AG04450 (cell line): ENCODE measurements around the gene USP12. TPM values are rescaled to one million over a fixed set of nuclear protein-coding genes. Genes with fewer than 3 reads are reported as not detected.

Experiments
- CTCF ChIA-PET: fragments of 300-600, 350-600 bp; formaldehyde crosslinking; extraction: SDS; loops from one replicate; lab custom pipeline; 2022; ENCODE audit warnings: antibody characterized with exemption, inconsistent platforms; lab: Charles Lee
- POLR2A ChIA-PET: fragments of 350-600 bp; formaldehyde crosslinking; extraction: SDS; loops from one replicate; lab custom pipeline; 2021; ENCODE audit warnings: antibody characterized with exemption, inconsistent platforms; lab: Yijun Ruan, JAX
- DNase-seq: peaks from one replicate; pipeline ENCODE4 v3.0.0-alpha.2; 2011; ENCODE audit warnings: low read depth, low spot score
- H3K27ac ChIP-seq: one replicate; pipeline ENCODE4 v1.5.1; 2012; ENCODE audit warnings: low read depth, low read length, control low read depth
- H3K27me3 ChIP-seq: one replicate; pipeline ENCODE4 v1.6.0; 2012; ENCODE audit warnings: low read length; ENCODE audit not compliant: control insufficient read depth, insufficient read depth
- H3K4me3 ChIP-seq: 2 replicates; pipeline ENCODE4 v1.5.1; 2011; ENCODE audit warnings: mild to moderate bottlenecking, low read depth, low read length, control low read depth
- H3K9me3 ChIP-seq: 2 replicates; pipeline ENCODE4 v1.5.1; 2012; ENCODE audit warnings: low read length; ENCODE audit not compliant: control insufficient read depth, insufficient read depth
- CTCF ChIP-seq: IDR thresholded peaks from 2 replicates; pipeline ENCODE4 v1.5.1; 2011; ENCODE audit warnings: low read depth, low read length, control low read depth, inconsistent platforms
- polyA plus RNA-seq: library from polyadenylated mRNA; depleted of rRNA; stranded (reverse); fragments of >200 nt; gene quantifications from 2 replicates; pipeline ENCODE4 v1.2.3, GENCODE V29; 2011

The USP12 gene
- polyA plus RNA-seq, 1 experiment = 18.0 TPM

GRCh38 chr13:27053902-27054595 is 117.6 kb downstream of the USP12 start:
- no peaks in the 10 kb centered on the region for H3K9me3 ChIP-seq
- H3K27me3 ChIP-seq = no peaks in the 10 kb centered on the region
- DNase-seq = peak; percentile 43
- no peak overlapping the region for H3K4me3 ChIP-seq
- ChIA-PET POLR2A (interaction anchor here (0.6 to 0.8 kb wide), 3 partner anchors 11 to 57 kb away, joined by 3 to 4 read pairs (median 4); no protein-coding TSS in a partner anchor), CTCF (no interaction called here)
- peak overlapping the region; percentile 48 for H3K27ac ChIP-seq
- no peak for TF ChIP-seq CTCF

- H3K27ac ChIP-seq = no peak overlapping the region
- H3K4me3 ChIP-seq = no peak overlapping the region
- TF ChIP-seq CTCF = no peak
- no peaks in the 10 kb centered on the region for H3K27me3 ChIP-seq
- POLR2A ChIA-PET = interaction anchor here (0.6 to 0.8 kb wide), 3 partner anchors 10 to 31 kb away, joined by 3 to 8 read pairs (median 4); no protein-coding TSS in a partner anchor
- DNase-seq = no peak
- H3K9me3 ChIP-seq = no peaks in the 10 kb centered on the region
- CTCF ChIA-PET = no interaction called here
Observed at GRCh38 chr13:27053210-27053884, 118.3 kb downstream of the USP12 start.

GRCh38 chr13:27052551-27053208 is 118.9 kb downstream of the USP12 start:
- ChIA-PET POLR2A (no interaction called here), CTCF (no interaction called here)
- no peak overlapping the region for H3K4me3 ChIP-seq

GRCh38 chr13:27047081-27047480 is 124.5 kb downstream of the USP12 start:
- Histone ChIP-seq H3K27ac (no peak overlapping the region), H3K27me3 (no peaks in the 10 kb centered on the region), H3K4me3 (no peak overlapping the region), H3K9me3 (no peaks in the 10 kb centered on the region; the same call in 1 of the 2 replicates)
- TF ChIP-seq CTCF = no peak
- DNase-seq = no peak
- ChIA-PET POLR2A (no interaction called here), CTCF (no interaction called here)

More at GRCh38 chr13:27052551-27053208, 118.9 kb downstream of the USP12 start:
- no peaks in the 10 kb centered on the region for H3K9me3 ChIP-seq
- TF ChIP-seq CTCF = no peak
- no peak for DNase-seq
- no peak overlapping the region for H3K27ac ChIP-seq
- no peaks in the 10 kb centered on the region for H3K27me3 ChIP-seq
